Tibial nerve (tissue), 4 donors: ENCODE measurements around the gene PRKAR1B. TPM values are rescaled to one million over a fixed set of nuclear protein-coding genes. Genes with fewer than 3 reads are reported as not detected.

ENCODE experiments used
- DNase-seq, 2 donors: peaks; one replicate each; pipeline ENCODE4 v3.0.0-alpha.2; 2019; ENCODE audit warnings: low spot score in 2 of 2
- H3K27ac ChIP-seq, 4 donors: fragments of 200-600 bp; sonication (generic) in 3 of 4; one replicate each; pipeline ENCODE4 v1.5.1; 2017 to 2019; ENCODE audit warnings: mild to moderate bottlenecking in 1 of 4
- H3K27me3 ChIP-seq, 2 donors: fragments of 200-600 bp; sonication (generic) in 1 of 2; one replicate each; pipeline versions ENCODE4 v1.5.1 to v1.6.0; 2017 to 2019
- H3K36me3 ChIP-seq, 3 donors: fragments of 200-600 bp; sonication (generic); one replicate each; pipeline ENCODE4 v1.5.1; 2018 to 2019
- H3K4me1 ChIP-seq, 4 donors: fragments of 200-600 bp; sonication (generic) in 3 of 4; one replicate each; pipeline ENCODE4 v1.5.1; 2017 to 2019
- H3K4me3 ChIP-seq, 4 donors: fragments of 200-600 bp; sonication (generic) in 3 of 4; one replicate each; pipeline ENCODE4 v1.5.1; 2017 to 2019; ENCODE audit warnings: mild to moderate bottlenecking in 1 of 4, moderate library complexity in 1 of 4
- H3K9me3 ChIP-seq, 4 donors: fragments of 200-600 bp; sonication (generic) in 3 of 4; one replicate each; pipeline ENCODE4 v1.5.1; 2017 to 2019
- EP300 ChIP-seq, 2 donors: sonication (generic); formaldehyde crosslinking; IDR thresholded peaks; one replicate each; pipeline ENCODE4 v1.6.1; 2017; ENCODE audit warnings: antibody characterized with exemption in 2 of 2, mild to moderate bottlenecking in 1 of 2
- POLR2A ChIP-seq, 2 donors: fragments of 450-650 bp; IDR thresholded peaks; one replicate each; pipeline ENCODE4 v1.6.1; 2017; ENCODE audit warnings: antibody characterized with exemption in 2 of 2, mild to moderate bottlenecking in 2 of 2, moderate library complexity in 2 of 2
- WGBS, 2 donors: methylation state at CpG; one replicate each; pipeline ENCODE4 v1.1.5; 2018; 5-methylcytosine and 5-hydroxymethylcytosine counted together
- total RNA-seq, 4 donors: library from RNA; depleted of rRNA; stranded (reverse); fragments of >200 nt; gene quantifications; one replicate each; pipeline ENCODE4 v1.1.0, GENCODE V29; 2016
- TF ChIP-seq, protein P1 (sequence below), 5 experiments: fragments of 200-600 bp in 3 of 5; fragments of 450-650 bp in 2 of 5; sonication (generic) in 3 of 5; IDR thresholded peaks; one replicate each; pipeline ENCODE4 v1.5.1; 2016 to 2019; ENCODE audit warnings: antibody characterized with exemption in 5 of 5, mild to moderate bottlenecking in 3 of 5, moderate library complexity in 2 of 5

The PRKAR1B gene
- total RNA-seq, 4 donors from 2014 or later = 2.7 to 12.3 (median 4.8) TPM

- Histone ChIP-seq H3K36me3 (peaks cover 0 to 41% (median 0%) of the 10 kb centered on the region in 3 donors), H3K27ac (peak overlapping the region in 3 of 4 donors; percentile 56 to 91 (median 86)), H3K4me1 (peaks cover 0 to 49% (median 35%) of the 10 kb centered on the region in 4 donors), H3K27me3 (no peaks in the 10 kb centered on the region), H3K9me3 (no peaks in the 10 kb centered on the region), H3K4me3 (no peak overlapping the region)
- TF ChIP-seq, protein P1, sequence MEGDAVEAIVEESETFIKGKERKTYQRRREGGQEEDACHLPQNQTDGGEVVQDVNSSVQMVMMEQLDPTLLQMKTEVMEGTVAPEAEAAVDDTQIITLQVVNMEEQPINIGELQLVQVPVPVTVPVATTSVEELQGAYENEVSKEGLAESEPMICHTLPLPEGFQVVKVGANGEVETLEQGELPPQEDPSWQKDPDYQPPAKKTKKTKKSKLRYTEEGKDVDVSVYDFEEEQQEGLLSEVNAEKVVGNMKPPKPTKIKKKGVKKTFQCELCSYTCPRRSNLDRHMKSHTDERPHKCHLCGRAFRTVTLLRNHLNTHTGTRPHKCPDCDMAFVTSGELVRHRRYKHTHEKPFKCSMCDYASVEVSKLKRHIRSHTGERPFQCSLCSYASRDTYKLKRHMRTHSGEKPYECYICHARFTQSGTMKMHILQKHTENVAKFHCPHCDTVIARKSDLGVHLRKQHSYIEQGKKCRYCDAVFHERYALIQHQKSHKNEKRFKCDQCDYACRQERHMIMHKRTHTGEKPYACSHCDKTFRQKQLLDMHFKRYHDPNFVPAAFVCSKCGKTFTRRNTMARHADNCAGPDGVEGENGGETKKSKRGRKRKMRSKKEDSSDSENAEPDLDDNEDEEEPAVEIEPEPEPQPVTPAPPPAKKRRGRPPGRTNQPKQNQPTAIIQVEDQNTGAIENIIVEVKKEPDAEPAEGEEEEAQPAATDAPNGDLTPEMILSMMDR (IDR thresholded peaks at IDR 0.05) = no peak
- TF ChIP-seq POLR2A (IDR thresholded peaks at IDR 0.05) (no peak), EP300 (IDR thresholded peaks at IDR 0.05) (no peak)
- 77 to 81% methylated on average over 26 to 32 of the region's 32 CpGs for WGBS, 2 donors
- no peak for DNase-seq
These were observed 214.4 kb downstream of the PRKAR1B start for GRCh38 chr7:512541-513311.

- no peaks in the 10 kb centered on the region for H3K27me3 ChIP-seq
- WGBS, 2 donors = 73 to 90% methylated on average over 7 to 9 of the region's 19 CpGs
- no peaks in the 10 kb centered on the region for H3K9me3 ChIP-seq
- peak overlapping the region in 3 of 4 donors; percentile 56 to 91 (median 86) for H3K27ac ChIP-seq
- TF ChIP-seq, protein P1 (IDR thresholded peaks at IDR 0.05) = no peak
- TF ChIP-seq POLR2A (IDR thresholded peaks at IDR 0.05) = no peak
- no peak for TF ChIP-seq EP300 (IDR thresholded peaks at IDR 0.05)
- peaks cover 0 to 46% (median 0%) of the 10 kb centered on the region in 3 donors for H3K36me3 ChIP-seq
- H3K4me3 ChIP-seq = no peak overlapping the region
- no peak for DNase-seq
- H3K4me1 ChIP-seq = peaks cover 0 to 46% (median 35%) of the 10 kb centered on the region in 4 donors
These were observed 215.0 kb downstream of the PRKAR1B start for GRCh38 chr7:512146-512510.

DNA sequence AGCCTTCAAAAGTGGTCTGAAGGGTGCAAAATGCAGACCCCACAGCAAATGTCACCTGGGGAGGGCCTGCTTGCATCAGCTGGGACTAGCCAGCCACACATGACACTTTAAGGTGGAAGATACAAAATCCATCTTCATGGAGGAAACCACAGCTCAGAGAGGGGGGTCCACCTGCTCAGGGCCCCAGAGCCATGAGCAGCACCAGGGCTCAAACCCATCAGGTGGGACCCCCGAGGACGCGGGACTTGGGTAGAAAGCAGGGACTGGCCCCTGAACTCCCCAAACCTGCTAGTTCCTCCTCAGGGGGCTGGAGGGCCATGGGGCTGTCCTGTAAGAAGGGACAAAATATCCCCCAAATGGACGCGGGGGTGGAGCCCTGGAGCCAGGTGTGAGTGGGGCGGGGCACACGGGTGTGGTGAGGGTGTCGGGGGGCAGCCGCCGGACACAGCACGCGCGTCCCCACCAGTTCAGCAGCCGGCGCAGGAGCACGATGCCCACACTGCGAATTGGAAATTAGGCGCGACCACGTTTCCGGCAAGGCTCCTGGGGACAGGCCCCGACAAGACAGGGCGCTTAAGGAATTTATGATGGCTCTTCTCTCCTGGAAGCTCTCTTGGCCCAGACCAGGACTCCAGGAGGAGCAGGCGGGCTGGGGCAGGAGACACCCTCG lies 215.5 kb downstream of the PRKAR1B start:
- Histone ChIP-seq H3K27me3 (no peaks in the 10 kb centered on the region), H3K9me3 (no peaks in the 10 kb centered on the region), H3K36me3 (peaks cover 0 to 51% (median 0%) of the 10 kb centered on the region in 3 donors), H3K27ac (peak overlapping the region in 1 of 4 donors; percentile 86), H3K4me1 (peaks cover 0 to 44% (median 34%) of the 10 kb centered on the region in 4 donors), H3K4me3 (no peak overlapping the region)
- no peak for DNase-seq
- WGBS, 2 donors = 87 to 91% methylated on average over 24 to 25 of the region's 25 CpGs
- TF ChIP-seq EP300 (IDR thresholded peaks at IDR 0.05) = no peak
- TF ChIP-seq POLR2A (IDR thresholded peaks at IDR 0.05) = no peak
- TF ChIP-seq, protein P1 (IDR thresholded peaks at IDR 0.05) = no peak

DNA sequence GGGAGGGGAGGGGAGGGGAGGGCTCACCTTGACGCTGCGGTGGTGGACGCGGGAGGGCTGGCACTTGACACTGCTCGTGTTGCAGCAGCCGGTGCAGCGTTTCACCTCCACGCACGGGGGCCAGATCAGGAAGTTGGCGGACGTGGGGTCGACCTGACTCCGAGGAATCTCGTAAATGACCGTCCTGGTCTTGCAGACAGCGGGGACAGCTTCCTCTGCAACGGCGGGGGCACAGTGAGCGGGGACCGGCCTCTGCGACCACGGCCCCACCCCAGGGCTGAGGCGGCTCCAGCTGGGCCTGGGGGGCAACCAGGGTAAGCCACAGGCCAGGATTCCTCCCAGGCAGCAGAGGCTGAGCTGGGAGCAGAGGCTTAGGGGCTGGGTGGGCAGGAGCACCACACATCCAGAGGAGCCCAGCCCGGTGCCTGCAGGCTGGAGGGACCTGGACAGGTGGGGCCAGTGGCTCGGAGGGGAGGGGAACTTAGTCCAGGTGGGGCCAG lies 216.2 kb downstream of the PRKAR1B start:
- H3K4me1 ChIP-seq = peaks cover 0 to 36% (median 28%) of the 10 kb centered on the region in 4 donors
- H3K9me3 ChIP-seq = no peaks in the 10 kb centered on the region
- WGBS, 2 donors = 77 to 86% methylated on average over 16 to 18 of the region's 25 CpGs
- H3K27me3 ChIP-seq = no peaks in the 10 kb centered on the region
- no peak overlapping the region for H3K4me3 ChIP-seq
- no peak for DNase-seq
- H3K36me3 ChIP-seq = peaks cover 0 to 57% (median 0%) of the 10 kb centered on the region in 3 donors
- TF ChIP-seq POLR2A (IDR thresholded peaks at IDR 0.05) = no peak
- TF ChIP-seq, protein P1 (IDR thresholded peaks at IDR 0.05) = no peak
- no peak for TF ChIP-seq EP300 (IDR thresholded peaks at IDR 0.05)
- no peak overlapping the region for H3K27ac ChIP-seq

GRCh38 chr7:510131-510481 lies 217.0 kb downstream of the PRKAR1B start:
- no peak for DNase-seq
- H3K9me3 ChIP-seq = no peaks in the 10 kb centered on the region
- peaks cover 0 to 29% (median 21%) of the 10 kb centered on the region in 4 donors for H3K4me1 ChIP-seq
- peaks cover 0 to 57% (median 0%) of the 10 kb centered on the region in 3 donors for H3K36me3 ChIP-seq
- H3K27ac ChIP-seq = peak overlapping the region in 1 of 4 donors; percentile 24
- no peak overlapping the region for H3K4me3 ChIP-seq
- no peaks in the 10 kb centered on the region for H3K27me3 ChIP-seq
- WGBS, 2 donors = 86 to 90% methylated on average over 4 to 13 of the region's 17 CpGs
- no peak for TF ChIP-seq POLR2A (IDR thresholded peaks at IDR 0.05)
- no peak for TF ChIP-seq EP300 (IDR thresholded peaks at IDR 0.05)
- TF ChIP-seq, protein P1 (IDR thresholded peaks at IDR 0.05) = no peak
